Measurements from ENCODE around the gene PFKFB4.

- TF ChIP-seq CTCF (IDR thresholded peaks at IDR 0.05 in 2 of 3, conservative IDR thresholded peaks at IDR 0.05 in 1 of 3; ENCODE audit: insufficient read depth in 2 of 3, low read depth in 1 of 3, low read length in 3 of 3) (no peak), ARID2 (IDR thresholded peaks at IDR 0.05) (no peak), RERE (CRISPR knock-in tag; IDR thresholded peaks at IDR 0.05; ENCODE audit: borderline replicate concordance) (no peak), ZNF274 (IDR thresholded peaks at IDR 0.05; ENCODE audit: borderline replicate concordance, low read depth, low read length) (no peak), ZNF318 (IDR thresholded peaks at IDR 0.05; ENCODE audit: borderline replicate concordance in 1 of 2, low read depth in 1 of 2) (no peak), NR2C1 (IDR thresholded peaks at IDR 0.05) (0 out of 2 replicates have a peak, but pooled peaks have one; percentile 12), NR2C1 (tag; IDR thresholded peaks at IDR 0.05) (peak; percentile 35; the same call in 1 of the 2 replicates), ZNF384 (IDR thresholded peaks at IDR 0.05; ENCODE audit: low read depth, low read length) (peak; percentile 59; the same call in 1 of the 2 replicates)
These were observed 1.2 kb downstream of the PFKFB4 start for GRCh38 chr3:48555231-48555948.

All from K562 (cell line).